Activated naive CD8-positive, alpha-beta T cell treated with anti-CD3 and anti-CD28 coated beads, Interleukin-2, amount 50 U/mL, for 24 hours (primary cell): ENCODE data around the gene PTK7.
A peak's percentile ranks its signal among the peaks of the same experiment; 100 is the strongest.
"Not testable (repeated sequence)": the region's sequence is repeated elsewhere in the genome, so short reads cannot be mapped to it uniquely, and the experiment has no call there.

ENCODE experiments used
- ATAC-seq: fragments of 150-1000 bp; cut with Tn5 transposase; one replicate; pipeline ENCODE4 v1.10.0; 2021
- DNase-seq: peaks from one replicate; pipeline ENCODE4 v3.0.0; 2021
- H3K27ac Mint-ChIP-seq: one replicate; pipeline ENCODE4 v1.8.0; 2021; ENCODE audit warnings: mild to moderate bottlenecking, mixed read lengths
- H3K27me3 Mint-ChIP-seq: one replicate; pipeline ENCODE4 v1.8.0; 2021; ENCODE audit warnings: mixed read lengths
- H3K36me3 Mint-ChIP-seq: one replicate; pipeline ENCODE4 v1.8.0; 2021; ENCODE audit warnings: low read depth, mixed read lengths
- H3K4me1 Mint-ChIP-seq: one replicate; pipeline ENCODE4 v1.8.0; 2021; ENCODE audit warnings: mixed read lengths
- H3K4me3 Mint-ChIP-seq: one replicate; pipeline ENCODE4 v1.8.0; 2021; ENCODE audit warnings: mild to moderate bottlenecking, moderate library complexity, mixed read lengths
- H3K9me3 Mint-ChIP-seq: one replicate; pipeline ENCODE4 v1.8.0; 2021; ENCODE audit warnings: mixed read lengths

Gene PTK7

DNA sequence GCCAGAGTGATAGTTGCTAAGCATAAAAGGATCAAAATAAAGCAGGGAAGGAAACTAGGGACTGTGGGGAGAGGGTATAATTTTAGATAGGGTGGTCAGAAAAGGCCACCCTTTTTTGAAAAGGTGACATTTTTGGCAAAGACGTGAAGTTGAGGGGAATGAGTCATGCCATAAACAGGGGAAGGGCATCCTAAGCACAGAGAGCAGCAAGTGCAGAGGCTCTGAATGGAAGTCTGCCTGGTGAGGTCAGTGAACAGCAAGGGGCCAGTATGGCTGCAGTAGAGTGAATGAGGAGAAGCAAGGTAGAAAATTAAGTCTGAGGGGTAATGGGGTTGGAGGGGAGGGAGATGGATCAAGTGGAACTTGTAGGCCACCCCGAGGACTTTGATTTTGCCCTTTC is 14.3 kb upstream of the PTK7 start:
- Mint-ChIP-seq H3K9me3 (no peaks in the 10 kb centered on the region), H3K36me3 (peaks cover 8% of the 10 kb centered on the region), H3K27me3 (no peaks in the 10 kb centered on the region), H3K4me3 (no peak overlapping the region), H3K4me1 (peaks cover 26% of the 10 kb centered on the region), H3K27ac (no peak overlapping the region)
- ATAC-seq (no peak), DNase-seq (no peak)

DNA sequence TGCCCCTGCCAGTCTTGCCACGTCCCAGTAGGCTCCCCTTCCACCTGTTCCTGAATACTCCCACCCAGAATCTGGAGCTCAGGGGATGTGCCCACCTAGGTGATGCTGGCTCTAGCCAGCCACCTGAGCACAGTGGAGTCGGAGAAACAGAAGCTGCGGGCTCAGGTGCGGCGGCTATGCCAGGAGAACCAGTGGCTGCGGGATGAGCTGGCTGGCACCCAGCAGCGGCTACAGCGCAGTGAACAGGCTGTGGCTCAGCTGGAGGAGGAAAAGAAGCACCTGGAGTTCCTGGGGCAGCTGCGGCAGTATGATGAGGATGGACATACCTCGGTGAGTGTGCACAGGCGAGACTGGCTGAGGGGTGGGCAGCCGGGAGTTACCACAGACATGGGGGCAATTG is 13.3 kb upstream of the PTK7 start:
- Mint-ChIP-seq H3K36me3 (peaks cover 4% of the 10 kb centered on the region), H3K27ac (no peak overlapping the region), H3K4me3 (no peak overlapping the region), H3K4me1 (peaks cover 22% of the 10 kb centered on the region), H3K27me3 (no peaks in the 10 kb centered on the region), H3K9me3 (no peaks in the 10 kb centered on the region)
- DNase-seq (no peak), ATAC-seq (no peak)

DNA sequence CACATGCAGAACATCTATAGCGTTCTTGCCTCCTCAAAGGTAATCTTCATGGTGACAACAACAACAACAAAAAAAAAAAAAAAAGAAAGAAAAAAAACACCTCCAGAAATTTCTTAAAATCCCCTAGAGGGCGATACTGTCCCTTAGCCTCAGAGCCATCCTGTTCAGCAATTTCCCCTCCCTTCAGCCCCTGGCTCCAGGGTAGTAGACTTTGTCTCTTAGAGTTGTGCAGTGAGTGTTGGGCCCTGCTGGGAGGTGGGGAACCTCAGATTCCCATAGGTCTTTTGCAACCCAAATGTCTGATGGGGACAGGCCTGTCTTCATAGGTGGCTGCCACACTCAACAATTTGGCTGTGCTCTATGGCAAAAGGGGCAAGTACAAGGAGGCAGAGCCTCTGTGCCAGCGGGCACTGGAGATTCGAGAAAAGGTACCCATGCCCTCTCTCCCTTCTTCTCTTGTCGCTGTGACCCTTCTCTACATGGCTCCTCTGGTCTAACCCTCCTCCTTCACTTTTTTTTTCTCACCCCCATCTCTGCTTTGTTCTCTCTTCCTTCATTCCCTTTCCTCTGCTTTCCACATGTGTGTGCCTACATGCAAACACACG is 6.0 kb upstream of the PTK7 start:
- H3K4me3 Mint-ChIP-seq = no peak overlapping the region

DNA sequence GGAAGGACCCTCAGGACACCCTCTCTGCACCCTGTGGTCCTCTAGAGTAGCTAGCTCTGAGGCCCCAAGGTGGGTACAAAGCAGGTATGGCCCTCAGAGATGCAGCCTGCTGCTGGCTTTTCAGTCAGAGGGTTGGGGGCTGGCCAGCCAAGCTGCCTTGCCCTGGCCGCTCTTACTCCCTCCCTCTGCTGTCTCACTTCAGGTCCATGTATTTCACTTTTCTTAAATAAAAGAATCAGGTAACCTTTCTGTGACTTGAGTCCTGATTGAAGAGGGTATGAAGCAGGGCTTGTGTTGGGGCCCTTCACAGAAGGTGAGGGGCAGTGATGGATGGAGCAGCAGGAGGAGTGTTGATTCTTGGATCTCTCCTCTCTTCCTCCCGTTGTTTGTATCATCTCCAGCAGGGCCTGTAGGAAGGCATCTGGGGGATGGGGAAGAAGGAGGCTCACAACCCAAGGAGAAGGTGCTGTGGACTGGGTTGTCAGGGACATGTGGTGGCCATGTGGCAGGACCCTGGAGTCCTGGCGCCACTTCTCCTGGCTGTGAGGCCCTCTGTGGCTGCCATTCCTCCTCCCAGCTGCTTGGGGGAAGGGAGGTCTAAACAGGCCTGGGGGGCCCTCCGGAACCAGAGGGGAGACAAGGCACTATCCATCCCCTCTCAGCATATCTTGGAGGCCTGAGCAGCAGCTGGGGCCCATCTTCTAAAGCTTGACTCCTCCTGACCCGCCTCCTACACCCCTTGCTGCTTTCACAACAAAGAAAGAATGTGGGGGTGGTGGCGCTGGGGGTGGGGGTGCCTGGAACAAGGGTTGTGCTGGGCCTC is 1.1 kb upstream of the PTK7 start:
- Mint-ChIP-seq H3K27me3 (peaks cover 19% of the 10 kb centered on the region), H3K27ac (no peak overlapping the region), H3K4me1 (peaks cover 5% of the 10 kb centered on the region), H3K36me3 (peaks cover 1% of the 10 kb centered on the region), H3K9me3 (no peaks in the 10 kb centered on the region), H3K4me3 (peak overlapping the region; percentile 61)
- DNase-seq = no peak
- ATAC-seq = no peak

More for the DNA sequence above, 6.0 kb upstream of the PTK7 start:
- no peaks in the 10 kb centered on the region for H3K9me3 Mint-ChIP-seq
- no peak for DNase-seq
- peaks cover 1% of the 10 kb centered on the region for H3K36me3 Mint-ChIP-seq
- no peaks in the 10 kb centered on the region for H3K27me3 Mint-ChIP-seq
- peak; percentile 50 for ATAC-seq
- no peaks in the 10 kb centered on the region for H3K4me1 Mint-ChIP-seq
- no peak overlapping the region for H3K27ac Mint-ChIP-seq

DNA sequence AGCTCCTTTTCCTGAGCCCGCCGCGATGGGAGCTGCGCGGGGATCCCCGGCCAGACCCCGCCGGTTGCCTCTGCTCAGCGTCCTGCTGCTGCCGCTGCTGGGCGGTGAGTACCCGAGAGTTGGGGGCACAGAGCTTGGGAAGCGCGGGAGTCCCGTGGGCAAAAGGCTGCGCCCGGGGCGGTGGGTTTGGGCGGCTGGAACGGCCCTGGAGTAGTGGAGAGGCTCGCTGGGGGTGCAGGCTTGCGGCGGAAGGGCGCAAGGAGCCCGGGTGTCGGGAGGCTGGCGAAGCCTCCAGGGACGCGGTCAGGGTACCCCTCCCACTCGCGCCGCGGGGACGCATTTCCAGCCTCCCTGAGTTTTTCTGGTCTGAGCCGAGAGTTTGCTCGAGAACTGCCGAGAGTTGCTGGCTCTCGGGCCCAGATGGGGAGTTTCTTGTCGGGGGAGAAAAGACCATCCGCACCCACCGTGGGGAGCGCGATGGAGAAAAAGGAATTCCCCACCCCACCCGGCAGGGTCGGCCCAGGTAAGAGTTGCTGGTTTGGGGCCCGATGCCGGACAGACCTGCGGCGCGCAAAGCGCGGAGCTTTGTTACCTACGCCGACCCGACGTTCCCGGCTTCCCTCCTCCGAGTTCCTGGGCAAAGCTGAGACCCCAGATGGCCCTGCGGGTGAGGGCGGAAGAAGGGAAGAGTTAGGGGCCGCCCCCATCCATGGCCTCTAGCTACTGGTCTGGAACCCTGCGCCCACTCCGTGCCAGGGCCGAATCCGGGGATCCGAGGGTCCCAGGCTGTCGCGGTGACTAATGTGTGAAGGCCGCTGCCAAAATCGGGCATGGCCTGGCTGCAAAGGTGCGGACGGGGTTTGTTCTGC is 584 bp downstream of the PTK7 start:
- H3K36me3 Mint-ChIP-seq = peaks cover 1% of the 10 kb centered on the region
- no peaks in the 10 kb centered on the region for H3K9me3 Mint-ChIP-seq
- peaks cover 22% of the 10 kb centered on the region for H3K27me3 Mint-ChIP-seq
- ATAC-seq = no peak
- DNase-seq = no peak
- no peak overlapping the region for H3K27ac Mint-ChIP-seq
- H3K4me3 Mint-ChIP-seq = peak overlapping the region; percentile 67
- H3K4me1 Mint-ChIP-seq = peaks cover 5% of the 10 kb centered on the region

DNA sequence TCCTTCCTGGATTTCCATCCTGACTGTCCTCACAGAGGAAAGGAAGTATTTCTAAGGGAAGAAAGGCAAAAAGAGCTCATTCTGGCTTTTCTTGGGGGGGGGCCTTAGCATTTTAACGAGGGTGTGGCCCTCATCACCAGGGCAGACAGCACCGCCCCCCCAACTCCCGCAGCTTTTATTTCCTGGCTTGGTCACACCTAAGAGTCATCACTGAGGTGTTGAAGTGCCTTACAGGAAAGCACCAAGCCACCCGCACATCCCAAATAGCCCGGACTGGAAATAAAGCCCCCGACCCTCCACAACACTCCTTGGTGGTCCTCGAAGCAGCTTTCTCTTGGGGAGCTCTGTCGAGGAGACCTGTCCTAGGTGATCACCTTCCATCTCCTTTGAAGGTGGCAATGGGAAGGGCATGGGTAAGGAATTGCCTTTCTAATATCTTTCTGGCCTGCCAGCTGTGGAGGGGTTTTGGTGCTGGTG is 1.3 kb downstream of the PTK7 start:
- Mint-ChIP-seq H3K4me3 (peak overlapping the region; percentile 67), H3K27ac (no peak overlapping the region), H3K36me3 (no peaks in the 10 kb centered on the region), H3K9me3 (no peaks in the 10 kb centered on the region), H3K4me1 (peaks cover 7% of the 10 kb centered on the region), H3K27me3 (peaks cover 22% of the 10 kb centered on the region)
- no peak for DNase-seq
- no peak for ATAC-seq

DNA sequence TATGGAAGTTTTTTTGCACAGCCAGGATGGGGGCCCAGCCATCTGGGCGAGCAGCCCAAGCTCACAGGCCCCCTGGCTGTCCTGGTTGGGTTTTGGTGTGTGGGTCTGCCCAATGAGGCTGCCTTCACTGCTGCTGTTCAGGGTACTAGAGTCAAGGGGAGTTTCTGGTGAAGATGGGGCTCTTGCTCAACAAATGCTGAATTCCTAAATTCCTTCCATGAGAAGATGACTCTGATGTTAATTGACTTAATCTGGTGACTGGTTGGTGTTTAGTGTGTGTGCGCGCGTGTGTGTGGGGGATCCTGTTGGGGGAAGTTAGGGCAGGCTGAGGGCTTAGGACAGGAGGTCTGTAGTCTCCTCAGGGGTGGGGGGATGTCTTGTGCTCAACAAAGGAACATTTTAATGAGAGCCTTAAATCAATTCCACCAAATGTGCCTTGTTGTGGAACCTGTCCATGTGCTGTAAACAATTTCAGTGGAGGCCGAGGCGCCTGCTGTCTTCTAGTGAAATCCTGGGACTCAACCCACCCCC is 1.9 kb downstream of the PTK7 start:
- H3K9me3 Mint-ChIP-seq = no peaks in the 10 kb centered on the region
- H3K4me1 Mint-ChIP-seq = peaks cover 7% of the 10 kb centered on the region
- ATAC-seq (no peak), DNase-seq (no peak)
- peaks cover 22% of the 10 kb centered on the region for H3K27me3 Mint-ChIP-seq
- H3K4me3 Mint-ChIP-seq = peak overlapping the region; percentile 2
- H3K36me3 Mint-ChIP-seq = no peaks in the 10 kb centered on the region
- H3K27ac Mint-ChIP-seq = no peak overlapping the region

DNA sequence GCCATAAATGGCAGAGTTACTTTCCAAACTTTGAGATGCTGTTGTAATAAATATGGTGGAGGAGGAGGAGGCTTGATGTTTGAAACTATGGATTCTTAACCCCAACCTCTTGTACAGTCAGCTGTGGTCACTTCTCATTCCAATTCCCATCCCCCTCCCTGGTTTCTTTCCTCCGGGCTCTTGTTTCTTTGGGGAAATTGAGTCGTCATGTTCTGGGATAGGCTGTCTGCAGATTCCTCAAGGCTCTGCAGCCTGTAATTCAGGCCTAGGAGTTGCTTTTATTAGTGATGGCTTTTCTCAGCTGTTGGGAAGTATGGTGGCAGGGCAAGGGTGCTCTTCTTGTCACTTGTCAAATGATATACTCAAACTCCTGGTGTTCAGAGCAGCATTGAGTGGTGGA is 2.6 kb downstream of the PTK7 start:
- DNase-seq = no peak
- H3K4me3 Mint-ChIP-seq = no peak overlapping the region
- H3K4me1 Mint-ChIP-seq = peaks cover 7% of the 10 kb centered on the region
- no peak for ATAC-seq
- H3K36me3 Mint-ChIP-seq = no peaks in the 10 kb centered on the region
- H3K27me3 Mint-ChIP-seq = peaks cover 22% of the 10 kb centered on the region
- H3K9me3 Mint-ChIP-seq = no peaks in the 10 kb centered on the region
- no peak overlapping the region for H3K27ac Mint-ChIP-seq

DNA sequence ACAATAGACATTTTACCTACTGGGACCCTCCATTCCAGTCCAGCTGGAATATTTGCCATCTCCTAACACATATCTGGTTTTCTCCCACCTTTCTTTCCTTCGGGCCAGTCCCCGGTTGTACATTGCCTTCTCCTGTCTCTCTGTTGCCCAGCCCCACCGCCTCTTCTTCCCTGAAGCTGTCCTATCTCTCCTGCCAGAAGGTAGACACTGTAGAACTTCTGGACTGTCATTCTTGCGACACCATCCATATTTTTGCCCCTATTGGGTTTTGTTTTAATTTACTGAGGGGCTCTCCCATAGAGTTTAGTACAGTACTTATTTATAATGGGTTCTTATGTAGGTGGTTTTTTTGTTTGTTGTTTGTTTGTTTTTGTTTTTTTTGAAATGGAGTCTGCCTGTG is 4.9 kb downstream of the PTK7 start:
- ATAC-seq (no peak), DNase-seq (no peak)
- Mint-ChIP-seq H3K27me3 (peaks cover 18% of the 10 kb centered on the region), H3K36me3 (no peaks in the 10 kb centered on the region), H3K4me3 (no peak overlapping the region), H3K27ac (no peak overlapping the region), H3K4me1 (peaks cover 8% of the 10 kb centered on the region), H3K9me3 (no peaks in the 10 kb centered on the region)

DNA sequence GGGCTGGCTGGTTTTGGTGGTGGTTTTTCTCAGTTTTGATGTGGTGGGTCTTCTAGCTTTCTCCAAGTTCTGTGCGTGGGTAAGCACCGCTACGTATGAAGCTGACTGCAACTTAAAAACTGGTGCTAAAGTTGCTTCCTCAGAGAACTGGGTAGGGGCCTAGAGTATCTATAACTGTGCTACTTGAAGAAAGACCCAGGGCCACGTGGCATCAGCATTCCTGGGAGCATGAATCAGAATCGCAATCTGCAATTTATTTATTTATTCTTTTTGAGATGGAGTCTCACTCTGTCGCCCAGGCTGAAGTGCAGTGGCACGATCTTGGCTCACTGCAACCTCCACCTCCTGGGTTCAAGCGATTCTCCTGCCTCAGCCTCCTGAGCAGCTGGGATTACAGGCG is 5.8 kb downstream of the PTK7 start:
- not testable (repeated sequence) for H3K27ac Mint-ChIP-seq, H3K36me3 Mint-ChIP-seq, DNase-seq, ATAC-seq, H3K4me3 Mint-ChIP-seq, H3K9me3 Mint-ChIP-seq
- Mint-ChIP-seq H3K27me3 (peaks cover 16% of the 10 kb centered on the region), H3K4me1 (peaks cover 12% of the 10 kb centered on the region)

DNA sequence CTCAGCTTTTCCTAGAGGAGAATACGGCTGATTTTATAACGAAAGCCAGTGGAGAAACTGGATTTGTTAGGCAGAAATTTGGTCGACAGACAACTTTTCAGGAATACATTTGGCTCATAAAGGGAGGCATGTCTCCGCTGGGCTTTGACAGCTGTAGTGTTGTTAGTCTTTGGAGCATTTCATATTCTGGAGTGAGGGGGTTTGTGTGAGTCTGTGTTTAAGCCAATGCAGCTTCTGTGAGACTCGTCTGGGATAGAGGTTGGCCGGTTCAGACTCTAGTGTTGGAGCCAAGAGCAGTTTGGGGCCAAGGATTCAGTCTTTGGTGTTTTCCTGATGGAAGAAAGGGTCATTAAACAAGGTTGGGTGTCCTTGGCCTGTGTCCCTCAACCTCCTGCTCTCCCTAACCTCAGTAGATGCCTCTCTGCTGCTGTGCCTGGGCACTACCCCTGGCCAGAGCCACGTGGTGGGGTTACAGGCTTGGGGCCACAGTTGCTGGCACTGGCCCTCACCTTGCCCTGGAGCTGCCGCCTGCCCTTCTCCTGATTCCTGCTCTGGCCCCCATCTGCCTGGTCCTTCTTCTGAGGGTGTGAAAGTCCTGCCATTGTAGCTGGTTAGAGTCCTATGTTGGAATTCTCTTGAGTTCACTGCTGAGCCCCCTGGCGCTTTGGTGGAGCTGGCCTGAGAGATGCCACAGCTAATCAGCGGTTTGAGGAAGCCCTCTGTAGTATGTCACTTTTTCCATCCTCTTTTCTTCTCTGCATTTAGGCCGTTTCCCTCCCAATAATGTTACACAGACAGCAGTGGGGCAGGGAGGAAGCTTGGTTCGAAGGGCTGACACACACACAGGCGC is 6.9 kb downstream of the PTK7 start:
- no peak for DNase-seq
- H3K36me3 Mint-ChIP-seq = no peaks in the 10 kb centered on the region
- peaks cover 9% of the 10 kb centered on the region for H3K4me1 Mint-ChIP-seq
- peaks cover 5% of the 10 kb centered on the region for H3K27me3 Mint-ChIP-seq
- no peak for ATAC-seq
- H3K27ac Mint-ChIP-seq = no peak overlapping the region
- H3K4me3 Mint-ChIP-seq = no peak overlapping the region
- no peaks in the 10 kb centered on the region for H3K9me3 Mint-ChIP-seq

DNA sequence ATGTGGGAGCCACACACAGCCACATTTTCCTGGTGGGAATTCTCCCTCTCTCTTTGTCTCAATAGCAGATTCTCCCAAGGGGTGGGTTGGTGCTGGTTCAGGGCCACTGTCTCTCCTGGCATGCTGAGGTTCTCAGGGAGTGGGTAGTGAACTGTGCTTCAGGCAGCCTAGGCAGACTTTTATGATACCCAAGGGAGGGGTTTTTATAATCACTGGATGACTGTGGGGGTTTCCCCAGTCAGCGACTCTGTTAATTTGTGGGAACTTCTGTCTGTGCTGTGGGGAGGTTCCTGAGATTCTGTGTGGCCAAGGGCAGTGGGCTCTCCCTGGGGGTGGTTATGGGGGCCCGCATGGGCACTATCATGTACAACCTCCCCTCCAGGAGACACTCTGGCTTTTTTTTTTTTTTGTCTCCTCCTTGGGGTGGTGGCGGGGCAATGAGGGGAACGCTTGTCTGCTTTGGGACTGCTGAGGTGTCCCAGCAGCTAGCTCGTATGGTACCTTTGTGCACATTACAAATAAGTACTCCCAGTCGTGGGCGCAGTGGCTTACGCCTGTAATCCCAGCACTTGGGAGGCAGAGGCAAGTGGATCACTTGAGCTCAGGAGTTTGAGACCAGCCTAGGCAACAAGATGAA is 10.0 kb downstream of the PTK7 start:
- ATAC-seq = peak; percentile 90
- Mint-ChIP-seq H3K9me3 (no peaks in the 10 kb centered on the region), H3K4me1 (peaks cover 9% of the 10 kb centered on the region), H3K4me3 (no peak overlapping the region), H3K27ac (no peak overlapping the region), H3K36me3 (no peaks in the 10 kb centered on the region), H3K27me3 (no peaks in the 10 kb centered on the region)
- DNase-seq = no peak

DNA sequence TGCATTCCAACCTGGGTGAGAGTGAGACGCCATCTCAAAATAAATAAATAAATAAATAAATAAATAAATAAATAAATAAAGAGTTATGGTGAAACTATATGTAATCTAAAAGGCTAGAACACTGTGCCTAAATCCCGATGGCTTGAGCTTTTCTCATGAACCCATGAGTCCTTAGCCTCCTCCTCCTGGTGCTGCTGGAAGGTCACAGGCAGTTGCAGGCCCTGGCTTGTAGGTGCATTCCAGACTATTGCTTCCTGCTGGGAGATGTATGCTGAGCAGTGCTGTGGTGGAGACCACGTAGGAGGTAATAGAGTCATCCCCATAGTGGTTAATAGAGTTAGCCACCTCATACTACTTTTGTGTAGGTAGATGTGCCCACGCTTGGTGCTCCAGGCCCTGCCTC is 12.5 kb downstream of the PTK7 start:
- Mint-ChIP-seq H3K4me3 (no peak overlapping the region), H3K27ac (no peak overlapping the region), H3K9me3 (no peaks in the 10 kb centered on the region), H3K27me3 (no peaks in the 10 kb centered on the region), H3K36me3 (no peaks in the 10 kb centered on the region), H3K4me1 (peaks cover 15% of the 10 kb centered on the region)
- ATAC-seq (no peak), DNase-seq (no peak)
